K562 (cell line): ENCODE measurements around the gene POC1B. TPM values are rescaled to one million over a fixed set of nuclear protein-coding genes. Genes with fewer than 3 reads are reported as not detected.

Experiments
- ATF7 ChIP-seq: fragments of 450-650 bp; IDR thresholded peaks from 2 replicates; pipeline ENCODE4 v1.7.1; 2014; ENCODE audit warnings: mild to moderate bottlenecking, moderate library complexity
- BHLHE40 ChIP-seq: IDR thresholded peaks from 2 replicates; pipeline ENCODE4 v1.6.1; 2011; ENCODE audit warnings: low read length, improper control_type of control experiment
- BRD9 ChIP-seq: fragments of 450-650 bp; IDR thresholded peaks from 2 replicates; pipeline ENCODE4 v1.6.1; 2018; ENCODE audit warnings: low read depth; ENCODE audit not compliant: partially characterized antibody
- EWSR1 ChIP-seq: fragments of 450-650 bp; IDR thresholded peaks from 2 replicates; pipeline ENCODE4 v1.6.1; 2018; ENCODE audit warnings: borderline replicate concordance, mild to moderate bottlenecking, low read depth, moderate library complexity; ENCODE audit not compliant: partially characterized antibody
- GABPA ChIP-seq: fragments of 200-800 bp; sonication (Bioruptor generic); conservative IDR thresholded peaks from 2 replicates; pipeline ENCODE4 v1.6.1; 2016; ENCODE audit warnings: low read depth, missing genetic modification characterization, missing compliant biosample characterization
- HDAC2 ChIP-seq: fragments of 450-650 bp; IDR thresholded peaks from 2 replicates; pipeline ENCODE4 v1.6.1; 2016; ENCODE audit warnings: mild to moderate bottlenecking
- HDGF ChIP-seq: fragments of 450-650 bp; IDR thresholded peaks from 2 replicates; pipeline ENCODE4 v1.6.1; 2016
- KAT8 ChIP-seq: fragments of 450-650 bp; IDR thresholded peaks from 2 replicates; pipeline ENCODE4 v1.6.1; 2016; ENCODE audit warnings: low read depth, mild to moderate bottlenecking
- MAFF ChIP-seq: IDR thresholded peaks from 2 replicates; pipeline ENCODE4 v1.6.1; 2012; ENCODE audit warnings: low read length, improper control_type of control experiment
- NFXL1 ChIP-seq: fragments of 450-650 bp; formaldehyde crosslinking; IDR thresholded peaks from 2 replicates; pipeline ENCODE4 v1.4.0; 2021; ENCODE audit warnings: mild to moderate bottlenecking
- PHF21A ChIP-seq: fragments of 450-650 bp; IDR thresholded peaks from 2 replicates; pipeline ENCODE4 v1.6.1; 2017; ENCODE audit warnings: low read depth, borderline replicate concordance
- RAD21 ChIP-seq, 2 experiments: fragments of 250-450 bp in 1 of 2; fragments of 450-650 bp in 1 of 2; sonication (Bioruptor Pico) in 1 of 2; formaldehyde crosslinking in 1 of 2; IDR thresholded peaks in 1 of 2; conservative IDR thresholded peaks in 1 of 2; 2 replicates each; pipeline versions ENCODE4 v1.4.0 to v1.8.0; 2020 to 2022; ENCODE audit warnings: mild to moderate bottlenecking in 2 of 2, moderate library complexity in 1 of 2
- SMAD3 ChIP-seq: fragments of 450-650 bp; formaldehyde crosslinking; conservative IDR thresholded peaks from 2 replicates; pipeline ENCODE4 v1.4.0; 2020; ENCODE audit warnings: mild to moderate bottlenecking
- SREBF1 ChIP-seq: fragments of 150-350 bp; IDR thresholded peaks from 2 replicates; pipeline ENCODE4 v1.6.1; 2014; ENCODE audit warnings: antibody characterized with exemption, low read depth, low read length, borderline replicate concordance
- ZHX1 ChIP-seq: fragments of 150-350 bp; conservative IDR thresholded peaks from 2 replicates; pipeline ENCODE4 v1.6.1; 2014; ENCODE audit warnings: low read length
- ZNF239 ChIP-seq: fragments of 250-450 bp; sonication (Bioruptor Pico); IDR thresholded peaks from 2 replicates; pipeline ENCODE4 v1.4.0; 2020; ENCODE audit warnings: mild to moderate bottlenecking
- ZNF561 ChIP-seq: fragments of 450-650 bp; formaldehyde crosslinking; conservative IDR thresholded peaks from 2 replicates; pipeline ENCODE4 v1.4.0; 2020; ENCODE audit warnings: mild to moderate bottlenecking, moderate library complexity
- ZNF584 ChIP-seq: fragments of 200-800 bp; sonication (Bioruptor generic); IDR thresholded peaks from 2 replicates; pipeline ENCODE4 v1.6.1; 2016; ENCODE audit warnings: low read depth, mild to moderate bottlenecking, missing genetic modification characterization, missing compliant biosample characterization
- ZNF655 ChIP-seq: fragments of 250-450 bp; sonication (Bioruptor Pico); IDR thresholded peaks from 2 replicates; pipeline ENCODE4 v1.5.0; 2021
- polyA plus RNA-seq, 8 experiments: library from polyadenylated mRNA; depleted of rRNA in 4 of 8; stranded (reverse) in 5 of 8; unstranded in 3 of 8; fragments of >200 nt; fragmentation: Nextera tagmentation in 2 of 8; fragmentation: Illumina TruSeq in 1 of 8; extraction: Ambion mirVana in 2 of 8; extraction: Trizol in 1 of 8; gene quantifications; 2 replicates each; pipeline versions ENCODE4 v1.2.1 to v1.2.3, GENCODE V29; 2011 to 2014; ENCODE audit warnings: inconsistent platforms in 1 of 8, missing spikeins in 1 of 8
- total RNA-seq, 7 experiments: library from RNA; depleted of rRNA in 6 of 7; stranded (reverse); fragments of >200 nt in 6 of 7; fragmentation: Illumina TruSeq in 2 of 7; extraction: Trizol in 2 of 7; gene quantifications; 2 replicates each; pipeline versions ENCODE4 v1.2.1 to v1.2.3, GENCODE V29; 2011 to 2021; ENCODE audit warnings: low replicate concordance in 1 of 7
- TF ChIP-seq, protein P1 (sequence below): fragments of 200-400 bp; formaldehyde crosslinking; IDR thresholded peaks from 2 replicates; pipeline ENCODE4 v1.6.1; 2017; ENCODE audit warnings: mild to moderate bottlenecking, low read depth, low read length, moderate library complexity
- TF ChIP-seq, protein P2 (sequence below): fragments of 200-800 bp; sonication (Bioruptor generic); IDR thresholded peaks from 2 replicates; pipeline ENCODE4 v1.6.1; 2017; ENCODE audit warnings: missing genetic modification characterization, missing compliant biosample characterization

Gene POC1B
- total and polyA plus RNA-seq, 9 of the 15 experiments (the other 6 are each of a cell fraction or from before 2014, with no cell fraction given), result 4.5 to 16.1 (median 10.4) TPM

- TF ChIP-seq ZHX1, result no peak
- TF ChIP-seq ATF7, result peak; percentile 61; the same call in 1 of the 2 replicates
- TF ChIP-seq PHF21A, result no peak
- TF ChIP-seq, protein P1, sequence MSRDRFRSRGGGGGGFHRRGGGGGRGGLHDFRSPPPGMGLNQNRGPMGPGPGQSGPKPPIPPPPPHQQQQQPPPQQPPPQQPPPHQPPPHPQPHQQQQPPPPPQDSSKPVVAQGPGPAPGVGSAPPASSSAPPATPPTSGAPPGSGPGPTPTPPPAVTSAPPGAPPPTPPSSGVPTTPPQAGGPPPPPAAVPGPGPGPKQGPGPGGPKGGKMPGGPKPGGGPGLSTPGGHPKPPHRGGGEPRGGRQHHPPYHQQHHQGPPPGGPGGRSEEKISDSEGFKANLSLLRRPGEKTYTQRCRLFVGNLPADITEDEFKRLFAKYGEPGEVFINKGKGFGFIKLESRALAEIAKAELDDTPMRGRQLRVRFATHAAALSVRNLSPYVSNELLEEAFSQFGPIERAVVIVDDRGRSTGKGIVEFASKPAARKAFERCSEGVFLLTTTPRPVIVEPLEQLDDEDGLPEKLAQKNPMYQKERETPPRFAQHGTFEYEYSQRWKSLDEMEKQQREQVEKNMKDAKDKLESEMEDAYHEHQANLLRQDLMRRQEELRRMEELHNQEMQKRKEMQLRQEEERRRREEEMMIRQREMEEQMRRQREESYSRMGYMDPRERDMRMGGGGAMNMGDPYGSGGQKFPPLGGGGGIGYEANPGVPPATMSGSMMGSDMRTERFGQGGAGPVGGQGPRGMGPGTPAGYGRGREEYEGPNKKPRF, result no peak
- no peak for TF ChIP-seq EWSR1
- no peak for TF ChIP-seq MAFF
- TF ChIP-seq HDGF, result 0 out of 2 replicates have a peak, but pooled peaks have one; percentile 37
- no peak for TF ChIP-seq ZNF239 (CRISPR knock-in tag)
- peak; percentile 43; the same call in 1 of the 2 replicates for TF ChIP-seq HDAC2
- no peak for TF ChIP-seq KAT8
- no peak for TF ChIP-seq GABPA (tag)
- peak; percentile 39; the same call in 1 of the 2 replicates for TF ChIP-seq BHLHE40
- peak; percentile 46 to 68 for TF ChIP-seq RAD21 (CRISPR knock-in tag; conservative IDR thresholded peaks at IDR 0.05 in 1 of 2, IDR thresholded peaks at IDR 0.05 in 1 of 2)
- TF ChIP-seq, protein P2, sequence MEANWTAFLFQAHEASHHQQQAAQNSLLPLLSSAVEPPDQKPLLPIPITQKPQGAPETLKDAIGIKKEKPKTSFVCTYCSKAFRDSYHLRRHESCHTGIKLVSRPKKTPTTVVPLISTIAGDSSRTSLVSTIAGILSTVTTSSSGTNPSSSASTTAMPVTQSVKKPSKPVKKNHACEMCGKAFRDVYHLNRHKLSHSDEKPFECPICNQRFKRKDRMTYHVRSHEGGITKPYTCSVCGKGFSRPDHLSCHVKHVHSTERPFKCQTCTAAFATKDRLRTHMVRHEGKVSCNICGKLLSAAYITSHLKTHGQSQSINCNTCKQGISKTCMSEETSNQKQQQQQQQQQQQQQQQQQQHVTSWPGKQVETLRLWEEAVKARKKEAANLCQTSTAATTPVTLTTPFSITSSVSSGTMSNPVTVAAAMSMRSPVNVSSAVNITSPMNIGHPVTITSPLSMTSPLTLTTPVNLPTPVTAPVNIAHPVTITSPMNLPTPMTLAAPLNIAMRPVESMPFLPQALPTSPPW, result peak; percentile 88
- TF ChIP-seq ZNF655 (CRISPR knock-in tag), result no peak
- no peak for TF ChIP-seq SREBF1
- TF ChIP-seq BRD9, result no peak
- TF ChIP-seq NFXL1 (CRISPR knock-in tag), result no peak
- TF ChIP-seq ZNF584, result no peak
- TF ChIP-seq ZNF561 (CRISPR knock-in tag), result no peak
- TF ChIP-seq SMAD3 (CRISPR knock-in tag), result no peak
Measured at GRCh38 chr12:89524541-89525304, 1.1 kb downstream of the POC1B start, which contains the start of gene GALNT4 (continued).
